GM04504 (cell line): ENCODE measurements around the gene NBAS.

Source experiments
- DNase-seq: peaks from one replicate; pipeline ENCODE4 v3.0.0-alpha.2; 2012; ENCODE audit warnings: low read depth

NBAS gene

GRCh38 chr2:15560988-15561573 is at the start of gene NBAS:
NBAS (minus strand) TSS chr2:15561334; CDS start chr2:15561304, 30 bp downstream.
- DNase-seq: peak; percentile 64

GRCh38 chr2:15610430-15610952 is 49.4 kb upstream of the NBAS start:
- no peak for DNase-seq

GRCh38 chr2:15609341-15610042 is 48.4 kb upstream of the NBAS start:
- DNase-seq: no peak

- no peak for DNase-seq
Measured at GRCh38 chr2:15608392-15608761, 47.2 kb upstream of the NBAS start.

- no peak for DNase-seq
Measured at GRCh38 chr2:15607709-15608391, 46.7 kb upstream of the NBAS start.

- DNase-seq: no peak
Measured at GRCh38 chr2:15606481-15607441, 45.6 kb upstream of the NBAS start.

- no peak for DNase-seq
Measured at GRCh38 chr2:15605721-15606120, 44.6 kb upstream of the NBAS start.

- no peak for DNase-seq
Measured at GRCh38 chr2:15603948-15604347, 42.8 kb upstream of the NBAS start.

- DNase-seq: no peak
Measured at GRCh38 chr2:15603044-15603765, 42.1 kb upstream of the NBAS start.

- no peak for DNase-seq
Measured at GRCh38 chr2:15602393-15602792, 41.3 kb upstream of the NBAS start.

GRCh38 chr2:15601681-15602080 is 40.5 kb upstream of the NBAS start:
- no peak for DNase-seq

GRCh38 chr2:15599994-15600393 is 38.9 kb upstream of the NBAS start:
- DNase-seq: no peak

GRCh38 chr2:15596968-15597367 is 35.8 kb upstream of the NBAS start:
- DNase-seq: no peak

- no peak for DNase-seq
Measured at GRCh38 chr2:15596350-15596749, 35.2 kb upstream of the NBAS start.

- no peak for DNase-seq
Measured at GRCh38 chr2:15595936-15596335, 34.8 kb upstream of the NBAS start.

GRCh38 chr2:15595342-15595905 is 34.3 kb upstream of the NBAS start:
- no peak for DNase-seq

- no peak for DNase-seq
Measured at GRCh38 chr2:15594291-15595256, 33.4 kb upstream of the NBAS start.

- no peak for DNase-seq
Measured at GRCh38 chr2:15593327-15593705, 32.2 kb upstream of the NBAS start.

GRCh38 chr2:15591692-15592463 is 30.7 kb upstream of the NBAS start, which contains the start of gene DDX1:
DDX1 (plus strand) TSS chr2:15591868; CDS start chr2:15591934, 66 bp downstream.
- DNase-seq: peak; percentile 63
